HEK293T (cell line): Measurements from ENCODE around the gene TGM6.

Experiments
- BHLHE40 ChIP-seq: fragments of 450-650 bp; IDR thresholded peaks from 2 replicates; pipeline ENCODE4 v1.6.1; 2016; ENCODE audit warnings: mild to moderate bottlenecking, moderate library complexity, borderline replicate concordance
- CTBP1 ChIP-seq: fragments of 450-650 bp; IDR thresholded peaks from 2 replicates; pipeline ENCODE4 v1.6.1; 2016; ENCODE audit warnings: borderline replicate concordance
- ELF4 ChIP-seq: fragments of 450-650 bp; IDR thresholded peaks from 2 replicates; pipeline ENCODE4 v1.6.1; 2017; ENCODE audit warnings: antibody characterized with exemption
- FOXA1 ChIP-seq: fragments of 450-650 bp; IDR thresholded peaks from 2 replicates; pipeline ENCODE4 v1.6.1; 2016; ENCODE audit warnings: mild to moderate bottlenecking
- FOXM1 ChIP-seq: fragments of 450-650 bp; IDR thresholded peaks from 2 replicates; pipeline ENCODE4 v1.6.1; 2017; ENCODE audit warnings: mild to moderate bottlenecking, borderline replicate concordance
- L3MBTL2 ChIP-seq: fragments of 450-650 bp; conservative IDR thresholded peaks from 2 replicates; pipeline ENCODE4 v1.6.1; 2016; ENCODE audit warnings: mild to moderate bottlenecking
- SP1 ChIP-seq: fragments of 450-650 bp; IDR thresholded peaks from 2 replicates; pipeline ENCODE4 v1.6.1; 2017
- SUZ12 ChIP-seq: fragments of 450-650 bp; IDR thresholded peaks from 2 replicates; pipeline ENCODE4 v1.6.1; 2016; ENCODE audit warnings: mild to moderate bottlenecking

DNA sequence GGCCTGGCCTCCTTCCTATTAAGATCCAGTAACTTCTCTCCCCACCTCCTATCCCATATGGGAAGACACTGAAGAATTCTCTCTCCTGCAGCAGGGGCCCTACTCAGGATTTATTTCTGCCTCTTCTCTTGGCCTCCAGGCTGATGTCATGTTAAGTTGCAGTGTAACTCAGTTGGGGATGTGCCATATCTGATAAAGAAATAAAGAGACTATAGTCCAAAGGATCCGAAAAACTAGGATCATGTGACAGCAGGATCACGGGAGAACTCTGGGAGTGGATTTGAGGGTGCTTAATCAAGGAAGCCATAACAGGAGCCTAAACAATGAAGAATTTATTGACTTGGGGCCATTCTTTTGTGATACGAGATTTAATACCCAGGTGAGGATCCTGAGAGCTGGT lies 38.5 kb upstream of the TGM6 start:
- TF ChIP-seq FOXA1, result no peak
- TF ChIP-seq SP1, result no peak
- TF ChIP-seq BHLHE40, result no peak
- TF ChIP-seq L3MBTL2, result no peak
- no peak for TF ChIP-seq SUZ12
- TF ChIP-seq ELF4, result no peak
- no peak for TF ChIP-seq FOXM1
- no peak for TF ChIP-seq CTBP1
